HG02759 (cell line): ENCODE measurements around the gene SPATA13.
"Not testable (repeated sequence)": the region's sequence is repeated elsewhere in the genome, so short reads cannot be mapped to it uniquely, and the experiment has no call there.

Experiments
- ATAC-seq: cut with Tn5 transposase; IDR thresholded peaks from one replicate; pipeline ENCODE4 v1.9.1; 2021; ENCODE audit warnings: mild to moderate bottlenecking, moderate library complexity; ENCODE audit not compliant: unreplicated experiment

SPATA13 gene

GRCh38 chr13:24192057-24192810 is 31.7 kb downstream of the SPATA13 start:
- ATAC-seq: no peak

GRCh38 chr13:24192811-24193162 is 32.3 kb downstream of the SPATA13 start:
- ATAC-seq: no peak

DNA sequence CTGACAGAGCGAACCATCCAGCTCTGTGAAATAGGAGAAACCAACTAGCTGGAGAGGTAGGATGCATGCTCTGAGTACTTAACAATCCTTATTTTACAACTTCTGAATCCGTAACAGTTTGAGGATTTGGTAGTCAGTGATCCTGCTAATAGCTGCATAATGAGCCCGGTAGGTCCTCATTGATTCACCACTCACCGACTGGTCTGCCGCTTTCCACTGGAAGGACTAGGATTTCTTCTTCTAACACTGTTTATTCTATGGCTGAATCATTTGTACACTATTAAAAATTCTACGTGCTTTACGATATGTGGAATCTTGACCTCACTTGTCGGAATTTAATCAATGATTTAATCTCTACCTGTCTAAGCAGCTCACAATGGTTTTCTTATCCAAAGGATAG is 33.9 kb downstream of the SPATA13 start:
- no peak for ATAC-seq

DNA sequence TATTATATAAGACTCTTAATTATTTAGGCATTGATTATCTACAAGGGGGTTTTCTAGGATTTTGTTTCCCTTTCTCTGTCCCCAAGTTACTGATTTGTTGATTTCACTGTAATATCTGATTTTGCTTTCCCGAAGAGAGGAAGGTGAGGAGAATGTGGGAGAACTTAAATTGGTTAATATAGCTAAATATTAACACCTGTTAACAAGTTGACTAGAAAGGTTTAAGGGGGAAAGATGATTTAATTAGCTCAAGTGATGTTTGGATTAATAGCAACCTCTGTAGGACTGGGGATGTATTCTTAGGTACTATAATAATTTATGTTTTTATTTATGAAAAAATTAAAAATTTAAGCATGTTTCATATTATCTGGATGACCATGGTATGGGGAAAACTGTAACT is 35.1 kb downstream of the SPATA13 start:
- ATAC-seq: no peak

DNA sequence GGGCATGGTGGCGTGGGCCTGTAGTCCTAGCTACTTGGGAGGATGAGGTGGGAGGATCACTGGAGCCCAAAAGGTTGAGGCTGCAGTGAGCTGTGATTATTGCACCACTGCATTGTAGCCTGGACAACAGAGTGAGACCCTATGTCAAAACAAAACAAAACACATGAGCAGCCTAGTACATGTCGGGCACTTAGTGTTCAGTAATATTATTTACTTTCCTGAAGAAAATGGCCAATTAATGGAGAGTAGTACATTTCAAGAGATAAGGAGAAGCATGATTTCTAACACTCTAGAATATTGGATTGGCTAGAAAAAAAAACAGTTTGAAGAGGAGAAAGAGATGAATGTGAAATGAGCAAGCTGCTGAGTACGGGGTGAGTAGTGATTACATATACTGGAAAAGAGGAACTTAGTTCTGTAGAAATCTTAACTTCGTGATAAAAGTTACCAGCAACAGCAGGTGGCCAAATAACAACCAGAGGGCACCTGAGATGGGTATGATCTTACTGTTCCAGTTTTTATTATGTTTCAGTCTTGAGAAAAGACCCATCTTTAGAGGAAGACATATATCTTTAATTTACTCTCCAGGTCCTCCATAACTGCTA is 36.2 kb downstream of the SPATA13 start:
- no peak for ATAC-seq

GRCh38 chr13:24199016-24199415 is 38.5 kb downstream of the SPATA13 start:
- ATAC-seq: no peak

- ATAC-seq: no peak
These were observed 41.7 kb downstream of the SPATA13 start for GRCh38 chr13:24202215-24202614.

DNA sequence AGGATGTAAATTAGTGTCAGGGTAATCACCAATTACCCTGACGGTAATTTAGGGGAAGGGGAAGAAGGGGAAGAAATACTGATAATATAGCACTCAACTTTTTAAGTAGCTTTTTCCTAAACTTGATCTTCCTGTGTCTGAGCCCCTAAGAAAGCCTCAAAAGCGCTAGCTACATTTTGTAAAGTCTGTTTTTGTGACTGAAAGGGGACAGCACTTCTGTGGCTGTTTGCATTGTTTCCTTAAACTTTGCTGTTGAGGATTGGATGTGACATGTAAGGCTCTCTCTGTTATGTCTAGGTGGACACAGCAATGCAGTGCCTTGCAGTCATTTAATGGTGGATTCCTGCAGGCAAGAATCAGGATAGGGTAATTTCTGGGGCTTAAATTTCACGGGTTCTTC is 42.8 kb downstream of the SPATA13 start:
- no peak for ATAC-seq

- peak; percentile 78 for ATAC-seq
These were observed 43.3 kb downstream of the SPATA13 start for GRCh38 chr13:24203811-24204210.

DNA sequence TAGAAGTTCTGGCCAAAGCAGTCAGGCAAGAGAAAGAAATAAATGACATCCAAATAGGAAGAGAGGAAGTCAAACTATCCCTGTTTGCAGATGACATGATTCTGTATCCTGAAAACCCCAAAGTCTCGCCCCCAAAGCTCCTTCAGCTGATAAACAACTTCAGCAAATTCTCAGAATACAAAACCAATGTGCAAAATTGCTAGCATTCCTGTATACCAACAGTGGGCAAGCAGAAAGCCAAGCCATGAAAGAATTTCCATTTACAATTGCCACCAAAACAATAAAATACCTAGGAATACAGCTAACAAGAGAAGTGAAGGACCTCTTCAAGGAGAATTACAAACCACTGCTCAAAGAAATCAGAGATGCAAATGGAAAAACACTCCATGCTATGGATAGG is 44.6 kb downstream of the SPATA13 start:
- ATAC-seq: not testable (repeated sequence)

DNA sequence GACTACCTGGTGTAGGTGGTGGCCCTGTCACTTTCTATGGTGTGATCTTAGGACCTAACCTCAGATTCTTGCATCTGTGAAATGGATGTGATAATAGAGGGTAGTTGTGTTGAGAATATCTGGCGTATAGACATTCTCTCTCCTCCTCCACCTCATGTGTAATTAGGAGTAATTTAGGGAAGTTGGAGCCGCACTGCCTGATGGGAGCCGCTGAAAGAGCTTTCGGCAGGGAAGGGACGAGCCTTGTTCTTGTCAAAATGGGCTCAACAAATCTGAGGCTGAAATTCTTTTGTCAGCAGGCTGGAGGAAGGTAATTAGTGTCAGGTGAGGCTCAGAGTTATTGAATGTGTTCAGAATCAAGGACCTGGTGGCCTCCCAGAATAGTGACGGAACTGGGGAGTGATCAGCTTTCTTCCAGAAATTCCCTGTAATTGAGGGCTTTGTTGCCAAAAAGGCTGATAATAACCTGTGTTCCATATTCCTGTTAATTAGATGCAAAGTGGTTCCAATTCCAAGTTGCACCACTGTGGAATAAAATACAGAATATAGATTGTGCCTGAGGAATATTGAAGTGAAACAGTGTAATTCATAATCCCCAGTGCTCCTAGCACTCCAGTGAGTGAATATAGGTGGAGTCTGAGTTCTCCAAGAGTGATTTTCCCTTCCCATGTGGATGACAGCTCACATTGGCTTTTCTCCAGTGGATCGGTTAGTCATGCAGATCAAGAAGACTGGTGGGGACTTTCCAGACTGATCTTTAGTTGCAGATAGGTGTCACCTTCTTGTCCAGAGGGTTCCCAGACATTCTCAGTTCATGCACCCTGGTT is 47.5 kb downstream of the SPATA13 start:
- ATAC-seq: no peak

GRCh38 chr13:24209138-24209537 is 48.6 kb downstream of the SPATA13 start:
- no peak for ATAC-seq

DNA sequence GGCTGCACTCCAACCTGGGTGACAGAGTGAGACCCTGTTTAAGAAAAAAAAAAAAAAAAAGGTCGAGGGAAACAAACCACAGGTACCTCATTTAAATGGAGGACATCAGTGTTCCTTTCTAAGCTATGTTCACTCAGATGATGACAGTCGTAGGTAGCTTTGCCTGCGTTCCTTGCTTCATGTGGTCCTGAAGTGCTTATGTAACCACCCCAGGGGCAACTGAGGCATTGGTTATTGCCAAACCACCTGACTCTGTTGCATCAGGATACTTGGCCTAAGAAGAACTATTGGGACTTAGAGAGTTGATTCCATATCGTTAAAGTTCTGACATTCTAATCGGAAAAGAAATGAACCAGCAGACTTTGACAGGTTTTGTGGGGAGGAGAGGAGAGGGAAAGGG is 51.7 kb downstream of the SPATA13 start:
- ATAC-seq: no peak

- no peak for ATAC-seq
These were observed 52.2 kb downstream of the SPATA13 start for GRCh38 chr13:24212674-24213073.

GRCh38 chr13:24213932-24214331 is 53.4 kb downstream of the SPATA13 start:
- no peak for ATAC-seq

- ATAC-seq: peak; percentile 51
These were observed 54.0 kb downstream of the SPATA13 start for GRCh38 chr13:24214528-24214927.

DNA sequence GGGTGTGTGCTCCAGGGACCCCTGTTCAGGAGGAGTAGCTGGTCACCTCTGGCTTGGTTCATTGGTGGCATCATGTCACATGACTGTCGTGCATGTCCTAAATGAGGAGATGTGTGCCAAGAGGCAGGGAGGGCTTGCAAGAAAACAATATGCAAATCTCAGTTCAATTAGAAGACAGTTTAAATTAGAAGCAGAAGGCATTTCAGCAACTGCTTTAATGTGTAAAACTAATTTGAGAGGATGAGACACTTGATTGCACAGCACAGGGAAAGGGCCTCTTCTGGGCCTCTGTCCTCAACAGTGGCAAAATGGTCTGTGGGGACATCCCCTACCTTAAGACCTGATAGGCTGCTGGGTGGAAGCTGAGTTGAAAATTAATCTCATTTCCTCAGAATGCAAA is 54.6 kb downstream of the SPATA13 start:
- peak; percentile 68 for ATAC-seq

GRCh38 chr13:24215732-24216131 is 55.2 kb downstream of the SPATA13 start:
- ATAC-seq: no peak

- no peak for ATAC-seq
These were observed 55.7 kb downstream of the SPATA13 start for GRCh38 chr13:24216176-24216575.

- ATAC-seq: not testable (repeated sequence)
These were observed 56.3 kb downstream of the SPATA13 start for GRCh38 chr13:24216779-24217178.

- no peak for ATAC-seq
These were observed 57.2 kb downstream of the SPATA13 start for GRCh38 chr13:24217601-24218281.
